ENCODE results near the gene GMIP. TPM values are rescaled to one million over a fixed set of nuclear protein-coding genes. Genes with fewer than 3 reads are reported as not detected.

Gene GMIP
- total RNA-seq, 1 experiment from 2014 or later, result 6.3 TPM

DNA sequence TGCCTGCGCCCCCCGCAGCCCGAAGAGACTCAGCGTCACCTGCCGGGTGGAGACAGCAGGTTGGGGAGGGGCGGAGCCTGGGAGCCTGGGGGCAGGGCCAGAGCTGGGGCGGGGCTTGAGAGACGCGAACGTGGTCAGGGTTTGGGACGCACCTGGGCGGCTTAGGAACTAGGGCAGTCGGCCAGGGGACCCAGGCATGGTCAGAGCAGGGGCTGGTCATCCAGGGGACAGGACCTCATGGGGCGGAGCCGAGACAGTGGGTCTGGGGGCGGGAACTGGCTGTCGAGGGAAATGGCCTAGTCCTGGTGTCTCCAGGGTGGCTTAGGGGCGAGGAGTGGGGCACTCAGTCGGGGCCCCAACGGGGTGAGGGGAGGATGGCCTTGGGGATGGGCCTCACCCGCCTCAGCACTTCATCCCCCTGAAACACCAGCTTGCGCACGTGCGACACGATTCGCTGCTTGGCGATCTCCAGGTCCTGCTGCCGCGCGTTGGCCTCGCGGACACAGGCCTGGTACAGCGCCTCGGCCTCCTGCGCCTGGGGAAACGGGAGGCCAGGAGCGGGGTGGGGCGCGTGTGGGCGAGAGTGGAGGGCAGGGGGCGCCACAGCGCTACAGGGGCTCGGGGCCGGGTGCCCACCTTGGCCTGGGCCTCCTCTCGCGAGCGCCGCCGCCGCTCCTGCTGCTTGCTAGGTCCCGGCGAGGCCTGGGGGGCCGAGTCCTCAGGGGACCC is 5.8 kb downstream of the GMIP start:
- H3K9me2 ChIP-seq (replicated peaks; ENCODE audit: low read length), result no peaks in the 10 kb centered on the region
- 0 out of 2 replicates have a peak, but pooled peaks cover 6% of the 10 kb centered on the region for H3K79me2 ChIP-seq (ENCODE audit: low read length)
- ATAC-seq, result no peak
- no peak for TF ChIP-seq EZH2 (IDR thresholded peaks at IDR 0.05; ENCODE audit: low read length, unreplicated experiment)
- TF ChIP-seq EZH2phosphoT487 (IDR thresholded peaks at IDR 0.05; ENCODE audit: borderline replicate concordance, low read length), result no peak
- TF ChIP-seq, protein P1, sequence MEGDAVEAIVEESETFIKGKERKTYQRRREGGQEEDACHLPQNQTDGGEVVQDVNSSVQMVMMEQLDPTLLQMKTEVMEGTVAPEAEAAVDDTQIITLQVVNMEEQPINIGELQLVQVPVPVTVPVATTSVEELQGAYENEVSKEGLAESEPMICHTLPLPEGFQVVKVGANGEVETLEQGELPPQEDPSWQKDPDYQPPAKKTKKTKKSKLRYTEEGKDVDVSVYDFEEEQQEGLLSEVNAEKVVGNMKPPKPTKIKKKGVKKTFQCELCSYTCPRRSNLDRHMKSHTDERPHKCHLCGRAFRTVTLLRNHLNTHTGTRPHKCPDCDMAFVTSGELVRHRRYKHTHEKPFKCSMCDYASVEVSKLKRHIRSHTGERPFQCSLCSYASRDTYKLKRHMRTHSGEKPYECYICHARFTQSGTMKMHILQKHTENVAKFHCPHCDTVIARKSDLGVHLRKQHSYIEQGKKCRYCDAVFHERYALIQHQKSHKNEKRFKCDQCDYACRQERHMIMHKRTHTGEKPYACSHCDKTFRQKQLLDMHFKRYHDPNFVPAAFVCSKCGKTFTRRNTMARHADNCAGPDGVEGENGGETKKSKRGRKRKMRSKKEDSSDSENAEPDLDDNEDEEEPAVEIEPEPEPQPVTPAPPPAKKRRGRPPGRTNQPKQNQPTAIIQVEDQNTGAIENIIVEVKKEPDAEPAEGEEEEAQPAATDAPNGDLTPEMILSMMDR (conservative IDR thresholded peaks at IDR 0.05; ENCODE audit: low read depth, low read length), result no peak
- no TSS peak for BruUV-seq (replicated peaks)
- POLR2A ChIA-PET (ENCODE audit: unreplicated experiment), result no interaction called here
- H3K27ac ChIP-seq (ENCODE audit: low read length), result no peak overlapping the region
- no peak overlapping the region for H2AFZ ChIP-seq (ENCODE audit: low read length)
- no peak overlapping the region for H3K9ac ChIP-seq (ENCODE audit: low read length)
- H3K9me3 ChIP-seq (ENCODE audit: low read length), result no peaks in the 10 kb centered on the region
- H3K36me3 ChIP-seq (ENCODE audit: low read depth, low read length), result peaks cover 3% of the 10 kb centered on the region; the same call in 1 of the 2 replicates
- DNase-seq, result no peak
- CTCF ChIA-PET, result no interaction called here
- H3K4me3 ChIP-seq (ENCODE audit: low read length), result no peak overlapping the region
- no peak overlapping the region for H3K4me2 ChIP-seq (ENCODE audit: low read length)
- no peaks in the 10 kb centered on the region for H3K4me1 ChIP-seq (ENCODE audit: insufficient read depth, low read length)
- H4K20me1 ChIP-seq (ENCODE audit: low read length), result no peaks in the 10 kb centered on the region
- no peaks in the 10 kb centered on the region for H3F3A ChIP-seq (ENCODE audit: low read length, unreplicated experiment)
- intact Hi-C loops (cut with micrococcal nuclease), result no loop called here
- H3K27me3 ChIP-seq (ENCODE audit: low read length), result no peaks in the 10 kb centered on the region

DNA sequence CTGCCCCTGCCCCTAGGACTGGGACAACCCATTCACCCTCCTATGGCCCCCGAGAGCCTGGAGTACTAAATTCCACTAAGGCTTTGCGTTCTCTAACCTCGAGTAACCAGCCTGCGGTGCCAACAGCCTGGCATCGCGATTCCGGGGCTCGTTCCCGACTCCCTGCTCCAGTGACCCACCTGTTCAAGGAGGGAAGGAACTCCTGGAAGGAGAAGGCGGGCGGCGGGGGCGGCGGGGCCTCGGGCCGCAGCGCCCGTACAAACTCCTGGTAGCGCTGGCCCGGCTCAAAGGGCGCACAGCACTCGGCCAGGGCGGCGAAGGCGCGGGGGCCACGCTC is 6.3 kb downstream of the GMIP start:
- ATAC-seq, result no peak

More for the DNA sequence above, 6.3 kb downstream of the GMIP start:
- Histone ChIP-seq H3K9ac (ENCODE audit: low read length) (no peak overlapping the region), H3F3A (ENCODE audit: low read length, unreplicated experiment) (no peaks in the 10 kb centered on the region), H3K9me3 (ENCODE audit: low read length) (no peaks in the 10 kb centered on the region), H3K4me3 (ENCODE audit: low read length) (no peak overlapping the region), H3K9me2 (replicated peaks; ENCODE audit: low read length) (no peaks in the 10 kb centered on the region), H3K36me3 (ENCODE audit: low read depth, low read length) (peaks cover 3% of the 10 kb centered on the region; the same call in 1 of the 2 replicates), H4K20me1 (ENCODE audit: low read length) (no peaks in the 10 kb centered on the region), H2AFZ (ENCODE audit: low read length) (no peak overlapping the region), H3K27ac (ENCODE audit: low read length) (no peak overlapping the region), H3K4me1 (ENCODE audit: insufficient read depth, low read length) (no peaks in the 10 kb centered on the region), H3K27me3 (ENCODE audit: low read length) (no peaks in the 10 kb centered on the region), H3K79me2 (ENCODE audit: low read length) (0 out of 2 replicates have a peak, but pooled peaks cover 2% of the 10 kb centered on the region), H3K4me2 (ENCODE audit: low read length) (no peak overlapping the region)
- BruUV-seq (replicated peaks), result no TSS peak
- intact Hi-C loops (cut with micrococcal nuclease), result no loop called here
- no peak for TF ChIP-seq EZH2 (IDR thresholded peaks at IDR 0.05; ENCODE audit: low read length, unreplicated experiment)
- no peak for TF ChIP-seq EZH2phosphoT487 (IDR thresholded peaks at IDR 0.05; ENCODE audit: borderline replicate concordance, low read length)
- TF ChIP-seq, protein P1 (conservative IDR thresholded peaks at IDR 0.05; ENCODE audit: low read depth, low read length), result no peak
- CTCF ChIA-PET, result no interaction called here
- POLR2A ChIA-PET (ENCODE audit: unreplicated experiment), result no interaction called here
- DNase-seq, result no peak

All from PC-3 (cell line).